Measurements from ENCODE around the gene OR7G3. TPM values are rescaled to one million over a fixed set of nuclear protein-coding genes. Genes with fewer than 3 reads are reported as not detected.

Gene OR7G3
- total RNA-seq, 4 donors from 2014 or later, result not detected

- intact Hi-C loops (cut with DNase I; ENCODE audit: low total_unique reads) (no loop called here), in situ Hi-C loops (cut with MboI; ENCODE audit: low pct_ligation_motif_present in 1 of 4, low pct_unique_long_range_greater_than_20kb in 1 of 4, low sequenced_read_pairs in 3 of 4) (no loop called here)
- DNase-seq, result no peak
- Histone ChIP-seq H3K9me3 (no peaks in the 10 kb centered on the region), H3K4me3 (no peak overlapping the region), H3K36me3 (no peaks in the 10 kb centered on the region), H3K27ac (no peak overlapping the region), H3K27me3 (peaks cover 10% of the 10 kb centered on the region), H3K4me1 (no peaks in the 10 kb centered on the region)
- 56 to 65% methylated on average over 5 of the region's 5 CpGs for WGBS, 2 donors (ENCODE audit: low coverage in 1 of 2)
- TF ChIP-seq EP300 (IDR thresholded peaks at IDR 0.05; ENCODE audit: low read depth) (no peak), POLR2AphosphoS5 (IDR thresholded peaks at IDR 0.05) (no peak), POLR2A (IDR thresholded peaks at IDR 0.05) (no peak), CTCF (IDR thresholded peaks at IDR 0.05) (no peak)
Measured at GRCh38 chr19:9116547-9116946, 10.2 kb downstream of the OR7G3 start.

- H3K9me3 ChIP-seq, result no peaks in the 10 kb centered on the region
- H3K4me1 ChIP-seq, result no peaks in the 10 kb centered on the region
- DNase-seq, result no peak
- peaks cover 4% of the 10 kb centered on the region for H3K27me3 ChIP-seq
- TF ChIP-seq POLR2A (IDR thresholded peaks at IDR 0.05) (no peak), POLR2AphosphoS5 (IDR thresholded peaks at IDR 0.05) (no peak), CTCF (IDR thresholded peaks at IDR 0.05) (no peak), EP300 (IDR thresholded peaks at IDR 0.05; ENCODE audit: low read depth) (no peak)
- H3K4me3 ChIP-seq, result no peak within 1 kb of the TSS
- H3K27ac ChIP-seq, result no peak within 1 kb of the TSS
- in situ Hi-C loops (cut with MboI; ENCODE audit: low pct_ligation_motif_present in 1 of 4, low pct_unique_long_range_greater_than_20kb in 1 of 4, low sequenced_read_pairs in 3 of 4) (no loop called here), intact Hi-C loops (cut with DNase I; ENCODE audit: low total_unique reads) (no loop called here)
- H3K36me3 ChIP-seq, result no peaks in the 10 kb centered on the region
- 89% methylated on average over 2 of the region's 2 CpGs; no CpG with 5 or more reads in 1 of the 2 donors for WGBS, 2 donors (ENCODE audit: low coverage in 1 of 2)
Measured at GRCh38 chr19:9115307-9115813, 11.4 kb downstream of the OR7G3 start, which contains the start of gene OR7G1. Gene OR7G1 (minus strand): TSS chr19:9115763. CDS start chr19:9115763, 0 bp downstream.

DNA sequence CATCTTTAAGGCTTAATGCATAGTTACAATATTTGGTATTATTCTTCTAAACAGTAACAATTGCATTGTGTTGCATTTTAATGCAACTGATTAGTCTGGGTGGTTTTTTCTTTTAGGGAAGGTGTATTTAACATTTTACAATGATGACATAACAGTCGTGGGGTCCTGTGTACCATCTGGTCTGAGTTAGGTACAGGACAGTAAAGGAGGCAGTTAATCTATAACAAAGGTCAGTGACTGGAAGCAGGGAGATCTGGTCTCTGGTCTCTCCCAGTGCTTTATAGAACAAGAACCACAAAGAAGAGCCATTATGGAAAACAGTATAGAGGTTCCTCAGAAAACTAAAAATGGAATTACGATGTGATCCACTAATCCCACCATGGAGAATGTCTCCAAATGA, 16.8 kb downstream of the OR7G3 start:
- Histone ChIP-seq H3K27ac (no peak overlapping the region), H3K4me3 (no peak overlapping the region), H3K36me3 (no peaks in the 10 kb centered on the region), H3K27me3 (peaks cover 4% of the 10 kb centered on the region), H3K4me1 (no peaks in the 10 kb centered on the region), H3K9me3 (no peaks in the 10 kb centered on the region)
- WGBS, 2 donors (ENCODE audit: low coverage in 1 of 2), result 13 to 25% methylated on average over 2 of the region's 2 CpGs
- intact Hi-C loops (cut with DNase I; ENCODE audit: low total_unique reads), result no loop called here
- TF ChIP-seq CTCF (IDR thresholded peaks at IDR 0.05) (no peak), POLR2AphosphoS5 (IDR thresholded peaks at IDR 0.05) (no peak), EP300 (IDR thresholded peaks at IDR 0.05; ENCODE audit: low read depth) (no peak), POLR2A (IDR thresholded peaks at IDR 0.05) (no peak)
- no peak for DNase-seq
- in situ Hi-C loops (cut with MboI; ENCODE audit: low pct_ligation_motif_present in 1 of 4, low pct_unique_long_range_greater_than_20kb in 1 of 4, low sequenced_read_pairs in 3 of 4), result no loop called here

- Histone ChIP-seq H3K4me1 (no peaks in the 10 kb centered on the region), H3K27ac (no peak within 1 kb of the TSS), H3K27me3 (peaks cover 4% of the 10 kb centered on the region), H3K9me3 (no peaks in the 10 kb centered on the region), H3K36me3 (no peaks in the 10 kb centered on the region), H3K4me3 (no peak within 1 kb of the TSS)
- no peak for DNase-seq
- intact Hi-C loops (cut with DNase I; ENCODE audit: low total_unique reads) (no loop called here), in situ Hi-C loops (cut with MboI; ENCODE audit: low pct_ligation_motif_present in 1 of 4, low pct_unique_long_range_greater_than_20kb in 1 of 4, low sequenced_read_pairs in 3 of 4) (no loop called here)
- no peak for TF ChIP-seq POLR2A (IDR thresholded peaks at IDR 0.05)
- no peak for TF ChIP-seq EP300 (IDR thresholded peaks at IDR 0.05; ENCODE audit: low read depth)
- no peak for TF ChIP-seq CTCF (IDR thresholded peaks at IDR 0.05)
- TF ChIP-seq POLR2AphosphoS5 (IDR thresholded peaks at IDR 0.05), result no peak
- WGBS, 2 donors (ENCODE audit: low coverage in 1 of 2), result 30 to 52% methylated on average over 2 to 8 of the region's 8 CpGs
Measured at GRCh38 chr19:9107375-9107774, 19.4 kb downstream of the OR7G3 start, which contains the start of gene OR7G2. Gene OR7G2 (minus strand): TSS chr19:9107475. CDS start chr19:9103243, 4,232 bp downstream.

Data from transverse colon (tissue), 4 donors.